A549 (cell line): ENCODE data around the gene SLC10A7. TPM values are rescaled to one million over a fixed set of nuclear protein-coding genes. Genes with fewer than 3 reads are reported as not detected.

ENCODE experiments used
- ATAC-seq, 2 experiments: fragments of 200-7000 bp in 1 of 2; fragments of >200 bp in 1 of 2; cut with Nextera tagmentation in 1 of 2; cut with Tn5 transposase in 1 of 2; 3 replicates each; pipeline versions ENCODE4 v1.8.0 to v1.9.1; 2018 to 2020; ENCODE audit warnings: mild to moderate bottlenecking in 1 of 2, moderate library complexity in 1 of 2
- CTCF ChIA-PET: fragments of 300-600 bp; sonication (Branson Sonifier 250); formaldehyde crosslinking; extraction: SDS; loops from one replicate; lab custom pipeline; 2021; ENCODE audit warnings: antibody characterized with exemption, inconsistent platforms; lab: Yijun Ruan, JAX
- POLR2A ChIA-PET: fragments of 350-600 bp; formaldehyde crosslinking; extraction: SDS; loops from one replicate; lab custom pipeline; 2021; ENCODE audit warnings: antibody characterized with exemption, inconsistent platforms; lab: Yijun Ruan, JAX
- DNase-seq, 2 experiments: peaks; one replicate each; pipeline versions ENCODE4 v3.0.0 to v3.0.0-alpha.2; 2011 to 2016; ENCODE audit warnings: low read depth in 1 of 2, low spot score in 1 of 2
- FAIRE-seq: peaks from 2 replicates; lab custom pipeline; 2011; peaks lifted over from hg19 to GRCh38; lab: Jason Lieb, UNC
- H3K27ac ChIP-seq, 2 experiments: fragments of >200 bp; sonication (Bioruptor Twin); formaldehyde crosslinking; 3 replicates each; pipeline ENCODE4 v1.5.1; 2016 to 2017
- H3K4me1 ChIP-seq: fragments of >200 bp; sonication (Bioruptor Twin); formaldehyde crosslinking; 3 replicates; pipeline ENCODE4 v1.6.1; 2016
- H3K4me2 ChIP-seq: fragments of >200 bp; sonication (Bioruptor Twin); formaldehyde crosslinking; 3 replicates; pipeline ENCODE4 v1.6.1; 2016
- H3K4me3 ChIP-seq: fragments of >200 bp; sonication (Bioruptor Twin); formaldehyde crosslinking; 3 replicates; pipeline ENCODE4 v1.5.1; 2016
- H3K9me3 ChIP-seq: fragments of >200 bp; sonication (Bioruptor Twin); formaldehyde crosslinking; 3 replicates; pipeline ENCODE4 v1.6.1; 2016
- CBX2 ChIP-seq: fragments of 200-600 bp; sonication (generic); IDR thresholded peaks from 2 replicates; pipeline ENCODE4 v1.6.1; 2016; ENCODE audit warnings: low read depth, mild to moderate bottlenecking, borderline replicate concordance
- CHD4 ChIP-seq: fragments of 200-600 bp; sonication (generic); IDR thresholded peaks from 2 replicates; pipeline ENCODE4 v1.6.1; 2016; ENCODE audit warnings: antibody characterized with exemption, mild to moderate bottlenecking, borderline replicate concordance
- EHF ChIP-seq: fragments of 250-450 bp; sonication (Bioruptor Pico); IDR thresholded peaks from 2 replicates; pipeline ENCODE4 v1.5.0; 2020; ENCODE audit warnings: mild to moderate bottlenecking
- GATA3 ChIP-seq: IDR thresholded peaks from 2 replicates; pipeline ENCODE4 v1.6.1; 2012; ENCODE audit warnings: borderline replicate concordance
- HDAC2 ChIP-seq: fragments of 200-600 bp; sonication (generic); IDR thresholded peaks from 2 replicates; pipeline ENCODE4 v1.6.1; 2016
- HOXB13 ChIP-seq: fragments of 250-450 bp; sonication (Bioruptor Pico); IDR thresholded peaks from 2 replicates; pipeline ENCODE4 v1.5.0; 2020; ENCODE audit warnings: low read depth, mild to moderate bottlenecking, moderate library complexity
- KDM1A ChIP-seq: fragments of 200-600 bp; sonication (generic); IDR thresholded peaks from 2 replicates; pipeline ENCODE4 v1.6.1; 2016; ENCODE audit warnings: low read depth, mild to moderate bottlenecking
- MAFK ChIP-seq: fragments of 450-650 bp; IDR thresholded peaks from 2 replicates; pipeline ENCODE4 v1.6.1; 2014; ENCODE audit not compliant: partially characterized antibody
- MAZ ChIP-seq: fragments of 150-350 bp; IDR thresholded peaks from 2 replicates; pipeline ENCODE4 v1.6.1; 2014; ENCODE audit warnings: antibody characterized with exemption, low read depth, low read length, borderline replicate concordance
- MYC ChIP-seq: IDR thresholded peaks from 2 replicates; pipeline ENCODE4 v1.6.1; 2012; ENCODE audit warnings: mild to moderate bottlenecking, inconsistent platforms, low read length, improper control_type of control experiment, borderline replicate concordance
- NFE2L2 ChIP-seq: fragments of 150-350 bp; conservative IDR thresholded peaks from 2 replicates; pipeline ENCODE4 v1.6.1; 2014; ENCODE audit warnings: low read length
- NR3C1 ChIP-seq: fragments of >200 bp; sonication (Bioruptor Twin); formaldehyde crosslinking; IDR thresholded peaks from 3 replicates; pipeline ENCODE4 v1.6.1; 2017
- POLR2A ChIP-seq: IDR thresholded peaks from 2 replicates; pipeline ENCODE4 v1.6.1; 2012; ENCODE audit warnings: mild to moderate bottlenecking, low read length
- POLR2AphosphoS2 ChIP-seq: conservative IDR thresholded peaks from 2 replicates; pipeline ENCODE4 v1.6.1; 2012; ENCODE audit warnings: low read length, improper control_type of control experiment, inconsistent platforms
- RFX5 ChIP-seq: fragments of 450-650 bp; IDR thresholded peaks from 2 replicates; pipeline ENCODE4 v1.7.1; 2014; ENCODE audit warnings: antibody characterized with exemption, mild to moderate bottlenecking, moderate library complexity
- TFCP2L1 ChIP-seq: fragments of 250-450 bp; sonication (Bioruptor Pico); IDR thresholded peaks from 2 replicates; pipeline ENCODE4 v1.5.0; 2021; ENCODE audit warnings: mild to moderate bottlenecking
- ZFP36 ChIP-seq: fragments of 450-650 bp; IDR thresholded peaks from 2 replicates; pipeline ENCODE4 v1.6.1; 2014; ENCODE audit warnings: borderline replicate concordance; ENCODE audit not compliant: partially characterized antibody
- ZSCAN20 ChIP-seq: fragments of 250-450 bp; sonication (Bioruptor Pico); IDR thresholded peaks from 2 replicates; pipeline ENCODE4 v1.8.0; 2022; ENCODE audit warnings: mild to moderate bottlenecking, moderate library complexity
- WGBS: methylation state at CpG from one replicate; pipeline ENCODE4 v1.1.6; 2017; ENCODE audit errors: missing lambda C conversion rate; 5-methylcytosine and 5-hydroxymethylcytosine counted together
- polyA plus RNA-seq, 4 experiments: library from polyadenylated mRNA; depleted of rRNA in 3 of 4; stranded (reverse); fragments of >200 nt; fragmentation: RNase III in 1 of 4; extraction: RNeasy Plus Mini Kit Qiagen cat#74134 plus additional on column Dnase treatment in 1 of 4; gene quantifications; 2 replicates in 3 of 4; 3 replicates in 1 of 4; pipeline ENCODE4 v1.2.3, GENCODE V29; 2011 to 2017
- TF ChIP-seq, protein P1 (sequence below): fragments of >200 bp; sonication (Bioruptor Twin); formaldehyde crosslinking; IDR thresholded peaks from 2 replicates; pipeline ENCODE4 v1.6.1; 2016
- TF ChIP-seq, protein P2 (sequence below): fragments of 250-450 bp; sonication (Bioruptor Pico); IDR thresholded peaks from 2 replicates; pipeline ENCODE4 v1.5.0; 2021; ENCODE audit warnings: mild to moderate bottlenecking, moderate library complexity, borderline replicate concordance
- TF ChIP-seq, protein P3 (sequence below): fragments of >200 bp; sonication (Bioruptor Twin); formaldehyde crosslinking; IDR thresholded peaks from 3 replicates; pipeline ENCODE4 v1.5.1; 2016
- TF ChIP-seq, protein P4 (sequence below): fragments of 250-450 bp; sonication (Bioruptor Pico); IDR thresholded peaks from 2 replicates; pipeline ENCODE4 v1.5.0; 2020; ENCODE audit warnings: low read depth, mild to moderate bottlenecking, moderate library complexity
- TF ChIP-seq, protein P5 (sequence below): IDR thresholded peaks from 2 replicates; pipeline ENCODE4 v1.6.1; 2012

The SLC10A7 gene
- polyA plus RNA-seq, 2 of the 4 experiments (the other 2 are of a cell fraction): 1.3 to 6.5 TPM

DNA sequence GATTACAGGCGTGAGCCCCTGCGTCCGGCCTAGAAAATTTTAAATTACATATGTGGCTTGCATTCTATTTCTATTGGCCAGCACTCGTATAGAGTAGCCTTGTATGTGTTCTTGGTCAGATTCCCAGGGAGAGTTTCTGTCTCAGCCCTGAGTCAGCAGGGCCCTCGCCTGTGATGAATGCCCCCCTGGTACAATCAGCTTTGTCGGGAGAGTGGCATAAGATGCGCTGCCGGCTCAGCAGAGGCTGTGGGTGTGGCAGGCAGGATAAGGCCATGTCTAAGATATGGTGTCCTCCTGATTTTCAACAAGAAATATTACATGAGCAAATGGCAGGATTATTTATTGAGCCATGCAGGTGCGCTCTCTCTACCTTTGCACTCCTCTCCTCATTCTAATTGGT, 309.0 kb downstream of the SLC10A7 start:
- 75% methylated on average over 9 of the region's 9 CpGs for WGBS
- H3K9me3 ChIP-seq: no peaks in the 10 kb centered on the region
- POLR2A ChIA-PET: no interaction called here
- H3K4me2 ChIP-seq: no peak overlapping the region
- CTCF ChIA-PET: no interaction called here
- DNase-seq (no peak), FAIRE-seq (no peak)
- TF ChIP-seq RFX5: no peak
- TF ChIP-seq ZSCAN20 (CRISPR knock-in tag): no peak
- TF ChIP-seq, protein P1, sequence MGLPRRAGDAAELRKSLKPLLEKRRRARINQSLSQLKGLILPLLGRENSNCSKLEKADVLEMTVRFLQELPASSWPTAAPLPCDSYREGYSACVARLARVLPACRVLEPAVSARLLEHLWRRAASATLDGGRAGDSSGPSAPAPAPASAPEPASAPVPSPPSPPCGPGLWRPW: no peak
- TF ChIP-seq KDM1A: no peak
- no peak for TF ChIP-seq HDAC2
- TF ChIP-seq, protein P2, sequence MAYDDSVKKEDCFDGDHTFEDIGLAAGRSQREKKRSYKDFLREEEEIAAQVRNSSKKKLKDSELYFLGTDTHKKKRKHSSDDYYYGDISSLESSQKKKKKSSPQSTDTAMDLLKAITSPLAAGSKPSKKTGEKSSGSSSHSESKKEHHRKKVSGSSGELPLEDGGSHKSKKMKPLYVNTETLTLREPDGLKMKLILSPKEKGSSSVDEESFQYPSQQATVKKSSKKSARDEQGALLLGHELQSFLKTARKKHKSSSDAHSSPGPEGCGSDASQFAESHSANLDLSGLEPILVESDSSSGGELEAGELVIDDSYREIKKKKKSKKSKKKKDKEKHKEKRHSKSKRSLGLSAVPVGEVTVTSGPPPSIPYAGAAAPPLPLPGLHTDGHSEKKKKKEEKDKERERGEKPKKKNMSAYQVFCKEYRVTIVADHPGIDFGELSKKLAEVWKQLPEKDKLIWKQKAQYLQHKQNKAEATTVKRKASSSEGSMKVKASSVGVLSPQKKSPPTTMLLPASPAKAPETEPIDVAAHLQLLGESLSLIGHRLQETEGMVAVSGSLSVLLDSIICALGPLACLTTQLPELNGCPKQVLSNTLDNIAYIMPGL (CRISPR knock-in tag): no peak
- no peak for TF ChIP-seq MYC
- TF ChIP-seq, all 56 proteins: peak for 0
- no peaks in the 10 kb centered on the region for H3K4me1 ChIP-seq
- H3K27ac ChIP-seq: no peak overlapping the region
- H3K4me3 ChIP-seq: no peak overlapping the region
- ATAC-seq: no peak

DNA sequence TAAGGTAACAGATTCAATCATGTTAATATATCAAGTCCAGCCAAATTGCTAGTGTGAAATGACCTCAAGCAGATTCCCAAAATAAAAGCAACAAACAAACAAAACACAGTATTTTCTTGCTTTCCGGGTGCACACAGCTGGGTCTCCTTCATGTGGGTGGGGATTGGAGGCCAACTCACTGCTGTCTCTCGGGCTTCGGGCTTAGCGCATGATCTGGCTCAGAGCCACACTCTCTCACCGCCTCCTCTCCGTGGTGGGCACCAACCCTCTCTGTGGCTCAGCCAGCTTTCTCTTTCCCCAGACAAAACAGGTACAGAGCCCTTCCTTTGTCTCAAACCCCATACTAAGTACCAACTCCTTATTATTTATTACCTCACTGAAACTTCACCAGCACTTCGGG, 310.3 kb downstream of the SLC10A7 start:
- H3K27ac ChIP-seq: no peak overlapping the region
- no peak overlapping the region for H3K4me3 ChIP-seq
- POLR2A ChIA-PET: no interaction called here
- DNase-seq (no peak), FAIRE-seq (no peak), ATAC-seq (no peak)
- H3K9me3 ChIP-seq: no peaks in the 10 kb centered on the region
- H3K4me1 ChIP-seq: no peaks in the 10 kb centered on the region
- TF ChIP-seq, protein P1: no peak
- TF ChIP-seq ZFP36 (no peak), CHD4 (no peak), TFCP2L1 (no peak), CBX2 (no peak)
- TF ChIP-seq, protein P3, sequence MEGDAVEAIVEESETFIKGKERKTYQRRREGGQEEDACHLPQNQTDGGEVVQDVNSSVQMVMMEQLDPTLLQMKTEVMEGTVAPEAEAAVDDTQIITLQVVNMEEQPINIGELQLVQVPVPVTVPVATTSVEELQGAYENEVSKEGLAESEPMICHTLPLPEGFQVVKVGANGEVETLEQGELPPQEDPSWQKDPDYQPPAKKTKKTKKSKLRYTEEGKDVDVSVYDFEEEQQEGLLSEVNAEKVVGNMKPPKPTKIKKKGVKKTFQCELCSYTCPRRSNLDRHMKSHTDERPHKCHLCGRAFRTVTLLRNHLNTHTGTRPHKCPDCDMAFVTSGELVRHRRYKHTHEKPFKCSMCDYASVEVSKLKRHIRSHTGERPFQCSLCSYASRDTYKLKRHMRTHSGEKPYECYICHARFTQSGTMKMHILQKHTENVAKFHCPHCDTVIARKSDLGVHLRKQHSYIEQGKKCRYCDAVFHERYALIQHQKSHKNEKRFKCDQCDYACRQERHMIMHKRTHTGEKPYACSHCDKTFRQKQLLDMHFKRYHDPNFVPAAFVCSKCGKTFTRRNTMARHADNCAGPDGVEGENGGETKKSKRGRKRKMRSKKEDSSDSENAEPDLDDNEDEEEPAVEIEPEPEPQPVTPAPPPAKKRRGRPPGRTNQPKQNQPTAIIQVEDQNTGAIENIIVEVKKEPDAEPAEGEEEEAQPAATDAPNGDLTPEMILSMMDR: no peak
- CTCF ChIA-PET: no interaction called here
- 43% methylated on average over 7 of the region's 7 CpGs for WGBS
- no peak overlapping the region for H3K4me2 ChIP-seq

DNA sequence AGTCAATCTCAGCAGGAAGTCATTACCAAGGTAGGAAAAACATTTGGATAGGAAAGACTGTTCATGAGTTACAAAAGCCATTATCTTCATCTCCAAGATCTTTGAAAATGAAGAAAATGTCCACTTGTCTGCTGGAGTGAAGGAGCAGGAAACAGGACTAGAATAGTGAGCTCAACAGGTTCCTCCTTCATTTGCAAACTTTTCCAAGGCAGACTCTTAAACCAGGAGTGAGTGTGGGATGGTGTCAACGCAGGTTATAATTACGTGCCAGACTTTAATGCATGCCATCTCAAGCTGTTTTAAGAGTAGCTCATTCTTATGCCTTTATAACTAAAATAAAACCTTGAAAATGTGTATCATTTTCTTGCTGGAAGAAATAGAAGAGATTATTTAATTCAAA, 310.9 kb downstream of the SLC10A7 start:
- ChIA-PET POLR2A (no interaction called here), CTCF (no interaction called here)
- DNase-seq: no peak
- Histone ChIP-seq H3K4me2 (no peak overlapping the region), H3K27ac (no peak overlapping the region), H3K4me1 (no peaks in the 10 kb centered on the region), H3K4me3 (no peak overlapping the region), H3K9me3 (no peaks in the 10 kb centered on the region)
- no peak for ATAC-seq
- FAIRE-seq: no peak
- TF ChIP-seq MAZ (no peak), TFCP2L1 (no peak), POLR2A (no peak)
- 59% methylated on average over 2 of the region's 2 CpGs for WGBS

DNA sequence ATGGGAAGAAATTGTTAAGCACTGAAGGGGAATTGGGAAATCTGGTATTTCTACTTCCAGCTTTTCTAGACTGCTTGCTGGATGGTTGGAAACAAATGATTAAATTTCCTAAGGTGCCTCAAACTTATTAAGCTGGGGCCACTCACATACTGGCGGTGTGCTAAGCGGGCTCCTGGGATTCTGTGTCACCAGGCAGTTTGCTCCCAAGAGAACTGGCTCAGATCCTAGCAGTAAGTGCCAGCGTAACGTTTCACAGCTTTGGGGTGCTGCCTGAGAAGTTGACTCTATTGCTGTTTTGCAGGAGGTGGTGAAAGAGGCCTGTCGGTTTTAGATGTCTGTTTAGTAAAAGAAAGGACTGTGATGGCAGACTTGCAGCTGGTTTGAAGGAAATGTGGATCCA, 314.3 kb downstream of the SLC10A7 start:
- DNase-seq (no peak), ATAC-seq (no peak), FAIRE-seq (no peak)
- H3K4me1 ChIP-seq: no peaks in the 10 kb centered on the region
- ChIA-PET CTCF (interaction anchor here (1.3 kb wide), 1 partner anchor 10 kb away, joined by 3 read pairs; no protein-coding TSS in a partner anchor), POLR2A (no interaction called here)
- WGBS: 45% methylated on average over 5 of the region's 5 CpGs
- H3K4me3 ChIP-seq: no peak overlapping the region
- no peak overlapping the region for H3K4me2 ChIP-seq
- H3K27ac ChIP-seq: no peak overlapping the region
- no peaks in the 10 kb centered on the region for H3K9me3 ChIP-seq
- TF ChIP-seq POLR2AphosphoS2 (no peak), MAZ (no peak), EHF (CRISPR knock-in tag) (no peak), NFE2L2 (no peak), POLR2A (no peak), HOXB13 (CRISPR knock-in tag) (no peak), NR3C1 (no peak), MAFK (no peak), GATA3 (no peak), MYC (no peak)
- TF ChIP-seq, protein P4, sequence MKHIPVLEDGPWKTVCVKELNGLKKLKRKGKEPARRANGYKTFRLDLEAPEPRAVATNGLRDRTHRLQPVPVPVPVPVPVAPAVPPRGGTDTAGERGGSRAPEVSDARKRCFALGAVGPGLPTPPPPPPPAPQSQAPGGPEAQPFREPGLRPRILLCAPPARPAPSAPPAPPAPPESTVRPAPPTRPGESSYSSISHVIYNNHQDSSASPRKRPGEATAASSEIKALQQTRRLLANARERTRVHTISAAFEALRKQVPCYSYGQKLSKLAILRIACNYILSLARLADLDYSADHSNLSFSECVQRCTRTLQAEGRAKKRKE: no peak
- TF ChIP-seq, protein P2 (CRISPR knock-in tag): no peak
- TF ChIP-seq, protein P5, sequence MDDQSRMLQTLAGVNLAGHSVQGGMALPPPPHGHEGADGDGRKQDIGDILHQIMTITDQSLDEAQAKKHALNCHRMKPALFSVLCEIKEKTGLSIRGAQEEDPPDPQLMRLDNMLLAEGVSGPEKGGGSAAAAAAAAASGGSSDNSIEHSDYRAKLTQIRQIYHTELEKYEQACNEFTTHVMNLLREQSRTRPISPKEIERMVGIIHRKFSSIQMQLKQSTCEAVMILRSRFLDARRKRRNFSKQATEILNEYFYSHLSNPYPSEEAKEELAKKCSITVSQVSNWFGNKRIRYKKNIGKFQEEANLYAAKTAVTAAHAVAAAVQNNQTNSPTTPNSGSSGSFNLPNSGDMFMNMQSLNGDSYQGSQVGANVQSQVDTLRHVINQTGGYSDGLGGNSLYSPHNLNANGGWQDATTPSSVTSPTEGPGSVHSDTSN: no peak
